GM21447 (cell line): ENCODE data around the gene GCNA.
A peak's percentile ranks its signal among the peaks of the same experiment; 100 is the strongest.

Experiments used
- ATAC-seq: cut with Tn5 transposase; IDR thresholded peaks from one replicate; pipeline ENCODE4 v1.9.1; 2021; ENCODE audit not compliant: unreplicated experiment

The GCNA gene

GRCh38 chrX:71612256-71612655 is 34.0 kb downstream of the GCNA start:
- ATAC-seq, result no peak

GRCh38 chrX:71615056-71615455 is 36.8 kb downstream of the GCNA start:
- no peak for ATAC-seq

GRCh38 chrX:71615954-71616353 is 37.7 kb downstream of the GCNA start:
- no peak for ATAC-seq

GRCh38 chrX:71616672-71617529 is 38.7 kb downstream of the GCNA start:
- ATAC-seq, result no peak

- ATAC-seq, result no peak
These were observed 39.5 kb downstream of the GCNA start for GRCh38 chrX:71617742-71618141.

GRCh38 chrX:71618303-71618721 is 40.1 kb downstream of the GCNA start, which contains the start of gene CXCR3:
CXCR3 (minus strand) TSS chrX:71618511; CDS start chrX:71618449, 62 bp downstream.
- peak; percentile 62 for ATAC-seq

- no peak for ATAC-seq
These were observed 40.5 kb downstream of the GCNA start for GRCh38 chrX:71618787-71619186.

- ATAC-seq, result no peak
These were observed 41.0 kb downstream of the GCNA start for GRCh38 chrX:71619193-71619592.

- no peak for ATAC-seq
These were observed 41.7 kb downstream of the GCNA start for GRCh38 chrX:71619986-71620385.

GRCh38 chrX:71621603-71622002 is 43.4 kb downstream of the GCNA start:
- no peak for ATAC-seq

- ATAC-seq, result no peak
These were observed 43.9 kb downstream of the GCNA start for GRCh38 chrX:71622032-71622575.

GRCh38 chrX:71622576-71623450 is 44.6 kb downstream of the GCNA start:
- ATAC-seq, result peak; percentile 54

GRCh38 chrX:71623714-71624113 is 45.5 kb downstream of the GCNA start:
- ATAC-seq, result no peak

GRCh38 chrX:71625471-71625870 is 47.2 kb downstream of the GCNA start:
- ATAC-seq, result no peak

- ATAC-seq, result no peak
These were observed 48.3 kb downstream of the GCNA start for GRCh38 chrX:71626576-71626975.

- ATAC-seq, result no peak
These were observed 49.6 kb downstream of the GCNA start for GRCh38 chrX:71627588-71628404.

- ATAC-seq, result peak; percentile 75
These were observed 51.2 kb downstream of the GCNA start for GRCh38 chrX:71629467-71629866.

- no peak for ATAC-seq
These were observed 54.9 kb downstream of the GCNA start for GRCh38 chrX:71632923-71633657.

GRCh38 chrX:71634366-71634765 is 56.1 kb downstream of the GCNA start:
- no peak for ATAC-seq
